OCI-LY7 (cell line): ENCODE results near the gene PIMREG. TPM values are rescaled to one million over a fixed set of nuclear protein-coding genes. Genes with fewer than 3 reads are reported as not detected.
A peak's percentile ranks its signal among the peaks of the same experiment; 100 is the strongest.

ENCODE experiments used
- BruUV-seq: library from RNA; stranded (reverse); fragments of 400-500 nt; replicated peaks from 2 replicates; lab custom pipeline; 2021; lab: Mats Ljungman, UMichigan
- CTCF ChIA-PET: fragments of 300-600 bp; sonication (Branson Sonifier 250); formaldehyde crosslinking; loops from one replicate; lab custom pipeline; 2022; ENCODE audit warnings: antibody characterized with exemption; ENCODE audit not compliant: unreplicated experiment; lab: Charles Lee
- POLR2A ChIA-PET: fragments of 300-600 bp; sonication (Branson Sonifier 250); formaldehyde crosslinking; loops from one replicate; lab custom pipeline; 2022; ENCODE audit warnings: antibody characterized with exemption; lab: Charles Lee
- DNase-seq: peaks from one replicate; pipeline ENCODE4 v3.0.0-alpha.2; 2015; ENCODE audit warnings: low spot score
- H2AFZ ChIP-seq: fragments of 200-600 bp; sonication (generic), shearing (Covaris generic); 2 replicates; pipeline ENCODE4 v1.6.1; 2014; ENCODE audit warnings: mild to moderate bottlenecking, antibody characterized with exemption, low read length, moderate library complexity
- H3K27ac ChIP-seq: fragments of 200-600 bp; sonication (generic); 2 replicates; pipeline ENCODE4 v1.5.1; 2014; ENCODE audit warnings: mixed run types, low read depth, mild to moderate bottlenecking, moderate library complexity, low read length, inconsistent platforms; ENCODE audit not compliant: poor library complexity, severe bottlenecking
- H3K36me3 ChIP-seq: fragments of 200-600 bp; sonication (generic); 2 replicates; pipeline ENCODE4 v1.6.1; 2014; ENCODE audit warnings: mild to moderate bottlenecking, antibody characterized with exemption, low read length, moderate library complexity, mixed read lengths; ENCODE audit not compliant: insufficient read depth
- H3K4me1 ChIP-seq: fragments of 200-600 bp; sonication (generic); 2 replicates; pipeline ENCODE4 v1.5.1; 2014; ENCODE audit warnings: mild to moderate bottlenecking, low read length; ENCODE audit not compliant: insufficient read depth, poor library complexity, severe bottlenecking
- H3K4me2 ChIP-seq: fragments of 200-600 bp; sonication (generic); 2 replicates; pipeline ENCODE4 v1.6.1; 2014; ENCODE audit warnings: mild to moderate bottlenecking, low read length
- H3K4me3 ChIP-seq: fragments of 200-600 bp; sonication (generic); 2 replicates; pipeline ENCODE4 v1.5.1; 2014; ENCODE audit warnings: mild to moderate bottlenecking, low read depth, low read length; ENCODE audit not compliant: poor library complexity, severe bottlenecking
- H3K79me2 ChIP-seq: fragments of 200-600 bp; sonication (generic); 2 replicates; pipeline ENCODE4 v1.6.1; 2016; ENCODE audit warnings: low read depth, mild to moderate bottlenecking, low read length, moderate library complexity, mixed read lengths; ENCODE audit not compliant: insufficient read depth
- H3K9me2 ChIP-seq: fragments of 200-600 bp; sonication (generic); 2 replicates; pipeline ENCODE4 v1.6.1; 2016; ENCODE audit warnings: mild to moderate bottlenecking, low read length, mixed read lengths; ENCODE audit not compliant: insufficient read depth
- H3K9me3 ChIP-seq: fragments of 200-600 bp; sonication (generic); 2 replicates; pipeline ENCODE4 v1.6.1; 2014; ENCODE audit warnings: mild to moderate bottlenecking, mixed run types, low read length, mixed read lengths
- H4K20me1 ChIP-seq: fragments of 200-600 bp; sonication (generic); 2 replicates; pipeline ENCODE4 v1.6.1; 2014; ENCODE audit warnings: mild to moderate bottlenecking, antibody characterized with exemption, low read length, moderate library complexity, mixed read lengths; ENCODE audit not compliant: insufficient read depth
- EZH2phosphoT487 ChIP-seq: fragments of 200-600 bp; sonication (generic); IDR thresholded peaks from 2 replicates; pipeline ENCODE4 v1.6.1; 2018; ENCODE audit warnings: low read depth, borderline replicate concordance, mild to moderate bottlenecking, mixed run types, antibody characterized with exemption, low read length, moderate library complexity, mixed read lengths
- intact Hi-C: fragments of 100-400 bp; cut with micrococcal nuclease; formaldehyde crosslinking; loops from one replicate; pipeline ENCODE4 v1.10.0; 2022; ENCODE audit not compliant: unreplicated experiment
- total RNA-seq, 2 experiments: library from RNA; depleted of rRNA in 1 of 2; stranded (reverse); fragments of >200 nt in 1 of 2; shearing (Covaris generic) in 1 of 2; gene quantifications; 2 replicates each; pipeline ENCODE4 v1.2.3, GENCODE V29; 2014 to 2022
- TF ChIP-seq, protein P1 (sequence below): fragments of 200-600 bp; sonication (generic); conservative IDR thresholded peaks from 2 replicates; pipeline ENCODE4 v1.5.1; 2014; ENCODE audit warnings: mild to moderate bottlenecking, antibody characterized with exemption, low read length, moderate library complexity, mixed read lengths

PIMREG gene
- total RNA-seq, 2 experiments from 2014 or later, result 22.7 to 39.4 TPM

DNA sequence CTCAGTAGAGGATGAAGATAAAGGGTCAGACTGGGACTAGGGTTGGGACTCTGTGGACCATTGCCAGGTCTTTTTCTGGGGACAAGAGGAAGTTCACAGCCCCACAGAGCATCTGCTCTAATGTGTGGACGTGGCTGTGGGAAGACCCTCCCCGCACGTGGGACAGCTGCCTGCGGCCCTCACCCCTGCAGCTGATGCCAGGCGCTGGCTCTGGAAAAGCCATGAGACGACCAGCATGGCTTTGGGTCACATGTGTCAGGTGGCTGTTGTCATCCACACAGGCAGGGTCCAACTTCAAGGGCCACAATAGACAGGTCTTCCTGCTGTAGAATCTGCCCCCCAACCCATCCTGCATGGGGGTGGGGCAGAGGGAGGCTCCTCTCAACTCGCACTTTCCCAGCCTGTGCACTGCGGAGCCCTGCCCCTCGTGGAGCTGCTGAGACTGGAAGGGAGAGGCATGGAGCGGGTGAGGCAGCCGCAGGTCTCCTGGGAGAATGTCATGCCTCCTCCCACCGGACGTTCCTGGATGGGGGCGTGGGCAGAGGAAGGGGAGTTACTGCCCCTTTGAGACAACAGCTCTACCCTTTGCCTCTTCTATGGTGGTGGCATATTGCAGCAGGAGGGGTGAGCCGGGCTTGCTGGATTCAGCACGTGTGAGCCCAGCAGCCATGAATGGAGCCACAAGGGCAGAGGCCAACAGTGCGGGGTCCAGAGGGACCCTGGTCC is 53.4 kb downstream of the PIMREG start:
- BruUV-seq, result no TSS peak
- Histone ChIP-seq H3K27ac (peak overlapping the region; percentile 48), H4K20me1 (no peaks in the 10 kb centered on the region), H3K79me2 (no peaks in the 10 kb centered on the region), H3K9me2 (no peaks in the 10 kb centered on the region), H3K9me3 (no peaks in the 10 kb centered on the region), H2AFZ (peak overlapping the region; percentile 87; the same call in 1 of the 2 replicates), H3K4me2 (peak overlapping the region; percentile 81), H3K4me1 (peaks cover 28% of the 10 kb centered on the region), H3K4me3 (no peak overlapping the region), H3K36me3 (no peaks in the 10 kb centered on the region)
- intact Hi-C loops, result no loop called here
- CTCF ChIA-PET, result no interaction called here
- POLR2A ChIA-PET, result no interaction called here
- DNase-seq, result no peak
- TF ChIP-seq EZH2phosphoT487, result no peak
- TF ChIP-seq, protein P1, sequence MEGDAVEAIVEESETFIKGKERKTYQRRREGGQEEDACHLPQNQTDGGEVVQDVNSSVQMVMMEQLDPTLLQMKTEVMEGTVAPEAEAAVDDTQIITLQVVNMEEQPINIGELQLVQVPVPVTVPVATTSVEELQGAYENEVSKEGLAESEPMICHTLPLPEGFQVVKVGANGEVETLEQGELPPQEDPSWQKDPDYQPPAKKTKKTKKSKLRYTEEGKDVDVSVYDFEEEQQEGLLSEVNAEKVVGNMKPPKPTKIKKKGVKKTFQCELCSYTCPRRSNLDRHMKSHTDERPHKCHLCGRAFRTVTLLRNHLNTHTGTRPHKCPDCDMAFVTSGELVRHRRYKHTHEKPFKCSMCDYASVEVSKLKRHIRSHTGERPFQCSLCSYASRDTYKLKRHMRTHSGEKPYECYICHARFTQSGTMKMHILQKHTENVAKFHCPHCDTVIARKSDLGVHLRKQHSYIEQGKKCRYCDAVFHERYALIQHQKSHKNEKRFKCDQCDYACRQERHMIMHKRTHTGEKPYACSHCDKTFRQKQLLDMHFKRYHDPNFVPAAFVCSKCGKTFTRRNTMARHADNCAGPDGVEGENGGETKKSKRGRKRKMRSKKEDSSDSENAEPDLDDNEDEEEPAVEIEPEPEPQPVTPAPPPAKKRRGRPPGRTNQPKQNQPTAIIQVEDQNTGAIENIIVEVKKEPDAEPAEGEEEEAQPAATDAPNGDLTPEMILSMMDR, result no peak

DNA sequence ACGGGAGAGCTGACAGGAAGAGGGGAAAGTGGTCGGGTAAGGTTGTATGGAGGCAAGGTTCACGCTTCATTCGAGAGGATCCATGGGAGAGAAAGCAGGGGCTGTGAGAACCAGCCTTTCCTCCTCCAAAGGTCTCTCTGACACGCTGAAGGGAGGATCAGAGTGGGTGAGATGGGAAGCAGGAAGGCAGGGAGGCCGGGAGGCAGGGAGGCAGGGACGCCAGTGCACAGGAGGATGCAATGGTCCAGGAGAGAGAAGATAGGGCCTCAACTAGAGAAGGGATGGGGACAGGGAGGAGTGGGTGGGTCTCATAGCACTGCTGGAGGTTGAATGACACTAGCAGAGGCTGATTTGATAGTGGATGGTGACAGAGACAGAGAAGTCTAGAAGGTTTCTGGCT is 54.1 kb downstream of the PIMREG start:
- CTCF ChIA-PET, result no interaction called here
- no peak for DNase-seq
- Histone ChIP-seq H3K4me1 (peaks cover 28% of the 10 kb centered on the region), H3K9me2 (no peaks in the 10 kb centered on the region), H3K36me3 (no peaks in the 10 kb centered on the region), H3K4me3 (no peak overlapping the region), H3K79me2 (no peaks in the 10 kb centered on the region), H3K9me3 (no peaks in the 10 kb centered on the region), H3K27ac (no peak overlapping the region), H3K4me2 (no peak overlapping the region), H2AFZ (no peak overlapping the region), H4K20me1 (no peaks in the 10 kb centered on the region)
- no TSS peak for BruUV-seq
- TF ChIP-seq EZH2phosphoT487, result no peak
- TF ChIP-seq, protein P1, result no peak
- POLR2A ChIA-PET, result no interaction called here
- intact Hi-C loops, result no loop called here

DNA sequence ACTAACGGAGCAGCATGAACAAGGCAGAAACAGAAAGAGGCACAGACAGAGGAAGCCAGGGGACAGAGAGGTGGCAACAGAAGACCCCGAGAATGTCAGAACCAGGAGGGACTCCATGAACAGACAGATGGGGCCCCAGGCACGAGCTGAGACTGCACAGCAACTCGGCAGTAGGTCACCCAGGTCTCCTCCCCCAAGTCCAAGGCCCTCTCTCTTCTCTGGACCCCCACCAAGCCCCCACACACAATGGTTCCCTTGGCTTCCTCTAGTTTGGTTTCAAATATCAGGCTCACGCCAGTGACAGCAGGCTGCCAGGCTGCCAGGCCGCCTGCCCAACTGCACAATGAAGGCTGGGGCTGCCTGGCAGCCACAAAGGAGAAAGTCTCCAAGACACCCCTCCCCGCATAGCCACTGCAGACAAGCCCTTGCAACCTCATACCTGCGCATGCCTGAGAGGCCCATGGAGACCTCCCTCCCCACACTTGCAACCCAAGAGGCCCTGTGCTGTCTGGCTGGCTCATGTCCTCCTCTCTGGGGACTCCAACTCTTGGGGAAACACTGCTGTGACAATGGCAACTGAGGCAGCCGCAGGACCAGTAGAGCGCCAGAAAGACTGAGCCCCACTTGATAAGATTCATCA is 54.8 kb downstream of the PIMREG start:
- Histone ChIP-seq H4K20me1 (no peaks in the 10 kb centered on the region), H3K9me3 (no peaks in the 10 kb centered on the region), H3K9me2 (no peaks in the 10 kb centered on the region), H3K4me1 (peaks cover 28% of the 10 kb centered on the region), H3K79me2 (no peaks in the 10 kb centered on the region), H3K27ac (no peak overlapping the region), H3K4me2 (no peak overlapping the region), H3K36me3 (no peaks in the 10 kb centered on the region), H3K4me3 (no peak overlapping the region), H2AFZ (no peak overlapping the region)
- TF ChIP-seq EZH2phosphoT487, result no peak
- TF ChIP-seq, protein P1, result no peak
- no TSS peak for BruUV-seq
- ChIA-PET POLR2A (no interaction called here), CTCF (no interaction called here)
- intact Hi-C loops, result no loop called here
- DNase-seq, result no peak
